Measurements from ENCODE around the gene USP48.

- no peak for TF ChIP-seq SIX5 (IDR thresholded peaks at IDR 0.05; ENCODE audit: low read depth, low read length, severe bottlenecking)
- no peak for TF ChIP-seq GABPA (IDR thresholded peaks at IDR 0.05; ENCODE audit: low read depth)
- TF ChIP-seq, protein P1, sequence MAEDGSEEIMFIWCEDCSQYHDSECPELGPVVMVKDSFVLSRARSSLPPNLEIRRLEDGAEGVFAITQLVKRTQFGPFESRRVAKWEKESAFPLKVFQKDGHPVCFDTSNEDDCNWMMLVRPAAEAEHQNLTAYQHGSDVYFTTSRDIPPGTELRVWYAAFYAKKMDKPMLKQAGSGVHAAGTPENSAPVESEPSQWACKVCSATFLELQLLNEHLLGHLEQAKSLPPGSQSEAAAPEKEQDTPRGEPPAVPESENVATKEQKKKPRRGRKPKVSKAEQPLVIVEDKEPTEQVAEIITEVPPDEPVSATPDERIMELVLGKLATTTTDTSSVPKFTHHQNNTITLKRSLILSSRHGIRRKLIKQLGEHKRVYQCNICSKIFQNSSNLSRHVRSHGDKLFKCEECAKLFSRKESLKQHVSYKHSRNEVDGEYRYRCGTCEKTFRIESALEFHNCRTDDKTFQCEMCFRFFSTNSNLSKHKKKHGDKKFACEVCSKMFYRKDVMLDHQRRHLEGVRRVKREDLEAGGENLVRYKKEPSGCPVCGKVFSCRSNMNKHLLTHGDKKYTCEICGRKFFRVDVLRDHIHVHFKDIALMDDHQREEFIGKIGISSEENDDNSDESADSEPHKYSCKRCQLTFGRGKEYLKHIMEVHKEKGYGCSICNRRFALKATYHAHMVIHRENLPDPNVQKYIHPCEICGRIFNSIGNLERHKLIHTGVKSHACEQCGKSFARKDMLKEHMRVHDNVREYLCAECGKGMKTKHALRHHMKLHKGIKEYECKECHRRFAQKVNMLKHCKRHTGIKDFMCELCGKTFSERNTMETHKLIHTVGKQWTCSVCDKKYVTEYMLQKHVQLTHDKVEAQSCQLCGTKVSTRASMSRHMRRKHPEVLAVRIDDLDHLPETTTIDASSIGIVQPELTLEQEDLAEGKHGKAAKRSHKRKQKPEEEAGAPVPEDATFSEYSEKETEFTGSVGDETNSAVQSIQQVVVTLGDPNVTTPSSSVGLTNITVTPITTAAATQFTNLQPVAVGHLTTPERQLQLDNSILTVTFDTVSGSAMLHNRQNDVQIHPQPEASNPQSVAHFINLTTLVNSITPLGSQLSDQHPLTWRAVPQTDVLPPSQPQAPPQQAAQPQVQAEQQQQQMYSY (CRISPR knock-in tag; IDR thresholded peaks at IDR 0.05): no peak
- TF ChIP-seq, protein P2, sequence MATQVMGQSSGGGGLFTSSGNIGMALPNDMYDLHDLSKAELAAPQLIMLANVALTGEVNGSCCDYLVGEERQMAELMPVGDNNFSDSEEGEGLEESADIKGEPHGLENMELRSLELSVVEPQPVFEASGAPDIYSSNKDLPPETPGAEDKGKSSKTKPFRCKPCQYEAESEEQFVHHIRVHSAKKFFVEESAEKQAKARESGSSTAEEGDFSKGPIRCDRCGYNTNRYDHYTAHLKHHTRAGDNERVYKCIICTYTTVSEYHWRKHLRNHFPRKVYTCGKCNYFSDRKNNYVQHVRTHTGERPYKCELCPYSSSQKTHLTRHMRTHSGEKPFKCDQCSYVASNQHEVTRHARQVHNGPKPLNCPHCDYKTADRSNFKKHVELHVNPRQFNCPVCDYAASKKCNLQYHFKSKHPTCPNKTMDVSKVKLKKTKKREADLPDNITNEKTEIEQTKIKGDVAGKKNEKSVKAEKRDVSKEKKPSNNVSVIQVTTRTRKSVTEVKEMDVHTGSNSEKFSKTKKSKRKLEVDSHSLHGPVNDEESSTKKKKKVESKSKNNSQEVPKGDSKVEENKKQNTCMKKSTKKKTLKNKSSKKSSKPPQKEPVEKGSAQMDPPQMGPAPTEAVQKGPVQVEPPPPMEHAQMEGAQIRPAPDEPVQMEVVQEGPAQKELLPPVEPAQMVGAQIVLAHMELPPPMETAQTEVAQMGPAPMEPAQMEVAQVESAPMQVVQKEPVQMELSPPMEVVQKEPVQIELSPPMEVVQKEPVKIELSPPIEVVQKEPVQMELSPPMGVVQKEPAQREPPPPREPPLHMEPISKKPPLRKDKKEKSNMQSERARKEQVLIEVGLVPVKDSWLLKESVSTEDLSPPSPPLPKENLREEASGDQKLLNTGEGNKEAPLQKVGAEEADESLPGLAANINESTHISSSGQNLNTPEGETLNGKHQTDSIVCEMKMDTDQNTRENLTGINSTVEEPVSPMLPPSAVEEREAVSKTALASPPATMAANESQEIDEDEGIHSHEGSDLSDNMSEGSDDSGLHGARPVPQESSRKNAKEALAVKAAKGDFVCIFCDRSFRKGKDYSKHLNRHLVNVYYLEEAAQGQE (IDR thresholded peaks at IDR 0.05; ENCODE audit: low read depth, low read length): no peak
- TF ChIP-seq EZH2 (IDR thresholded peaks at IDR 0.05; ENCODE audit: borderline replicate concordance, control insufficient read depth, low read depth, low read length): no peak
- TF ChIP-seq POLR2AphosphoS5 (IDR thresholded peaks at IDR 0.05; ENCODE audit: low read length): no peak; the same call in 1 of the 2 replicates
- TF ChIP-seq, protein P3, sequence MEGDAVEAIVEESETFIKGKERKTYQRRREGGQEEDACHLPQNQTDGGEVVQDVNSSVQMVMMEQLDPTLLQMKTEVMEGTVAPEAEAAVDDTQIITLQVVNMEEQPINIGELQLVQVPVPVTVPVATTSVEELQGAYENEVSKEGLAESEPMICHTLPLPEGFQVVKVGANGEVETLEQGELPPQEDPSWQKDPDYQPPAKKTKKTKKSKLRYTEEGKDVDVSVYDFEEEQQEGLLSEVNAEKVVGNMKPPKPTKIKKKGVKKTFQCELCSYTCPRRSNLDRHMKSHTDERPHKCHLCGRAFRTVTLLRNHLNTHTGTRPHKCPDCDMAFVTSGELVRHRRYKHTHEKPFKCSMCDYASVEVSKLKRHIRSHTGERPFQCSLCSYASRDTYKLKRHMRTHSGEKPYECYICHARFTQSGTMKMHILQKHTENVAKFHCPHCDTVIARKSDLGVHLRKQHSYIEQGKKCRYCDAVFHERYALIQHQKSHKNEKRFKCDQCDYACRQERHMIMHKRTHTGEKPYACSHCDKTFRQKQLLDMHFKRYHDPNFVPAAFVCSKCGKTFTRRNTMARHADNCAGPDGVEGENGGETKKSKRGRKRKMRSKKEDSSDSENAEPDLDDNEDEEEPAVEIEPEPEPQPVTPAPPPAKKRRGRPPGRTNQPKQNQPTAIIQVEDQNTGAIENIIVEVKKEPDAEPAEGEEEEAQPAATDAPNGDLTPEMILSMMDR (IDR thresholded peaks at IDR 0.05 in 2 of 3, conservative IDR thresholded peaks at IDR 0.05 in 1 of 3; ENCODE audit: control insufficient read depth in 2 of 3, extremely low read depth in 1 of 3, insufficient read depth in 1 of 3, low read depth in 3 of 3, low read length in 3 of 3): peak in 1 of 3 experiments; percentile 34; a peak in 2 of 6 replicates
- no peak for TF ChIP-seq EGR1 (IDR thresholded peaks at IDR 0.05; ENCODE audit: borderline replicate concordance in 1 of 2, low read depth in 2 of 2, low read length in 2 of 2)
- no peak for TF ChIP-seq NFYB (IDR thresholded peaks at IDR 0.05; ENCODE audit: insufficient read depth, low read depth, low read length)
- no peak for TF ChIP-seq MLLT1 (IDR thresholded peaks at IDR 0.05)
- no peak for TF ChIP-seq RELA (IDR thresholded peaks at IDR 0.05; ENCODE audit: borderline replicate concordance, partially characterized antibody)
Measured at GRCh38 chr1:21669258-21670058, 113.5 kb downstream of the USP48 start, which contains the start of gene RAP1GAP.

All from GM12878 (cell line).